Stimulated activated CD4-positive, alpha-beta T cell treated with anti-CD3 and anti-CD28 coated beads, Interleukin-4, amount 100 ng/mL, for 24 hours (primary cell): ENCODE results near the gene OSBPL2.

Experiments used
- DNase-seq: peaks from one replicate; pipeline ENCODE4 v3.0.0-alpha.2; 2020

OSBPL2 gene

GRCh38 chr20:62262064-62262463 is 23.7 kb downstream of the OSBPL2 start:
- no peak for DNase-seq

- DNase-seq: no peak
Observed at GRCh38 chr20:62263396-62263795, 25.1 kb downstream of the OSBPL2 start.

- DNase-seq: no peak
Observed at GRCh38 chr20:62265365-62265764, 27.0 kb downstream of the OSBPL2 start.

- DNase-seq: no peak
Observed at GRCh38 chr20:62266340-62266739, 28.0 kb downstream of the OSBPL2 start.

- DNase-seq: no peak
Observed at GRCh38 chr20:62266851-62267250, 28.5 kb downstream of the OSBPL2 start.

- no peak for DNase-seq
Observed at GRCh38 chr20:62267543-62267942, 29.2 kb downstream of the OSBPL2 start.

GRCh38 chr20:62268228-62268900 is 30.0 kb downstream of the OSBPL2 start:
- no peak for DNase-seq

- DNase-seq: no peak
Observed at GRCh38 chr20:62269378-62269777, 31.1 kb downstream of the OSBPL2 start.

- no peak for DNase-seq
Observed at GRCh38 chr20:62269871-62270270, 31.6 kb downstream of the OSBPL2 start.

- no peak for DNase-seq
Observed at GRCh38 chr20:62272200-62272599, 33.9 kb downstream of the OSBPL2 start.

GRCh38 chr20:62273416-62273815 is 35.1 kb downstream of the OSBPL2 start:
- DNase-seq: no peak

- no peak for DNase-seq
Observed at GRCh38 chr20:62274332-62274950, 36.1 kb downstream of the OSBPL2 start.

- no peak for DNase-seq
Observed at GRCh38 chr20:62275219-62275618, 36.9 kb downstream of the OSBPL2 start.

GRCh38 chr20:62276439-62276838 is 38.1 kb downstream of the OSBPL2 start:
- DNase-seq: no peak

GRCh38 chr20:62277253-62277652 is 38.9 kb downstream of the OSBPL2 start:
- DNase-seq: no peak

GRCh38 chr20:62280303-62280702 is 42.0 kb downstream of the OSBPL2 start:
- DNase-seq: no peak

GRCh38 chr20:62281161-62281933 is 43.0 kb downstream of the OSBPL2 start:
- DNase-seq: no peak

GRCh38 chr20:62282103-62282502 is 43.8 kb downstream of the OSBPL2 start:
- no peak for DNase-seq

- DNase-seq: no peak
Observed at GRCh38 chr20:62282877-62283503, 44.7 kb downstream of the OSBPL2 start.

GRCh38 chr20:62284448-62284847 is 46.1 kb downstream of the OSBPL2 start:
- no peak for DNase-seq

- DNase-seq: no peak
Observed at GRCh38 chr20:62285151-62285550, 46.8 kb downstream of the OSBPL2 start.

- DNase-seq: no peak
Observed at GRCh38 chr20:62285722-62286121, 47.4 kb downstream of the OSBPL2 start.

- no peak for DNase-seq
Observed at GRCh38 chr20:62286493-62287064, 48.3 kb downstream of the OSBPL2 start.
